CD4-positive, alpha-beta T cell treated with Interleukin-1 beta for 1 hour (primary cell): ENCODE measurements around the gene TNP2.
A peak's percentile ranks its signal among the peaks of the same experiment; 100 is the strongest.

Experiments
- DNase-seq, 2 donors: peaks; one replicate each; pipeline ENCODE4 v3.0.0-alpha.2; 2020 to 2022

TNP2 gene

DNA sequence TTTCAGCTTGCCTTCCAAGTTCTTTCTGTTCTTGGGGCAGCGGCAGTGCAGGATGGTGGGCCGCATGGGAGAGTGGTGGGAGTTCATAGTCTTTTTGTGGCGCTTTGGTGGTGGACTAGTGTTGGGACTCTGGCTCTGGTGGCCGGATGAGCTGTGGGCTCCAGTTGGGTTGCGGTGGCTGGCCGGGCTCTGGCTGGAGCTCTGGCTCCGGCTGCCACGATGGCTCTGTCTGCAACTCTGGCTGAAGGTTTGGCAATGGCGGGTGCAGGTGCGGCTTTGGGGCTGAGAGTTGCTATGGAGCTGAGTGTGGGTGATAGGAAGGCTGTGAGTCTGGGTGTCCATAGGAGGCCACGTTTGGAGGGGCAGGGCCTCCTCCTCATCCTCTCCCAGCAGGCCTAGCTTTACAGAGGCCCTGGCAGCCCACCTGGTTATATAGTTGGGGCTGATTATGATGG, at the start of gene TNP2:
TSS of gene TNP2 (minus strand) at position 405 of the 455 bp plus-strand sequence. CDS start at position 342, 63 bp downstream.
- no peak for DNase-seq

DNA sequence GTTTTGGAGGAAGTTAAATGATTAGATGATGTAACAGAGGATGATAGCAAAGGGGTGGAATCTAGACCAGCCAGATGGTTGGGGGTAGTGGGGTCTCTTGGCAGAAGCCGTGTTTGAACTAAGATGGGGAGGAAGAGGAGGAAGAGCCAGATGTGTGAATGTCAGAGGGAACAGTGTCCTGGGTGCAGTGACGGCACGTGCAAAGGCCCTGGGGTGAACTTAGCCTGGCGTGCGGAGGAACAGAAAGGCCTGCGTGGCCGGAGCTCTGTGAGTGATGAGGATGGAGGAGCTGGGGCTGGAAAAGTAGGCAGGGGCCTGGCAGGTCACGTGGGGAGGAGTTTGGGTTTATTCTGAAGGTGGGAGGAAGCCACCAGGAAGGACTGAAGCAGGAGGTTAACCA, 49.7 kb upstream of the TNP2 start:
- no peak for DNase-seq

DNA sequence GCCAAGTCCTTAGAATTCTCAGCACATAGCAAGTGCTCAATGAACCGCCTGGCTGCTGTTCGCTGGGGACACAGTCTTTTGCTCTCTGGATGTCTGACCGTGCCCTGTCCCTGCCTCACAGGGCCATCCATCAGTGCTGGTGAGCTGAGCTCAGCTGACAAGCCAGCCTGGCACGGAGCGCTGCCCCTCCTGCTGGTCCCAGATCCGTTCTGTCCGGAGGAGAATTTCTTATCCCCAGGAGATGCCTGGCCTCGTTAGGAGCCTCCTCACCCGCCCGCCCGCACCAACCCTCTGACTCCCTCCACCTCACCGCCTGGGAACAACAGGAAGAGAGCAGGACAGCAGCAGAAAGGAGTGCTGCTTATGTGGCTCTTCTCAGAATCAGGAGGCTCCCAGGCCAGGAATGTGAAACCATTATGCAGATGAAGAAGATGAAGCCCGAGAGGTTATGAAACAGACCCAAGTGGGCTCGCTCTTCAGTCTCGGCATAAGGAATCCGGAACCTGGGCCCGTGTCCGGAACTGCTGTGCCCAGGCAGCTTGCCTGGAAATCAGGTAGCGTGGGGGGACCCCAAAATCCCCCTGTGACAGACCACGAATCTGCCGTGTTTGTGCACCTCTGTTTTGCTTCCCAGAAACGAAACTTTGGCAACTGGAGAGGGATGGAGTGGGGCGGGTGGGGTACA, 47.3 kb upstream of the TNP2 start:
- no peak for DNase-seq

DNA sequence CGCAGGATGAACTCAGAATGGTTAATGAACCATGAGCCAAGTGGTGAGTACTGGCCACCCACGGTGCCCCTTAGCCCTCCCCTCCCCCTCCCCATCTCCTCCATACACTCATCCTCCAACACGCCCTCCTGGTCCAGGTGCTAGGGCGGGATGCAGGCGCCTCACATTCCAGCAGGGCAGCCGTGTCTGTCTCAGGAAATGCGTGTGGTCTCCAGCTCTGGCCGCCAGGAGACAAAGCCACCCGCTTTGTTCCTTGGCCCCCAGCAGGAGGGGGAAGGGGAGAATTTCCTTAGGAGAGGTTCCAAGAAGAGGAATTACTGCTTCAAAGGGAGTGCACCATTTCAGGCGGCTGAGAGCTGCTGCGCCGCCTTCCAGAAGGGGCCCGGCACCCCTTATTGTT, 46.4 kb upstream of the TNP2 start:
- DNase-seq: no peak

DNA sequence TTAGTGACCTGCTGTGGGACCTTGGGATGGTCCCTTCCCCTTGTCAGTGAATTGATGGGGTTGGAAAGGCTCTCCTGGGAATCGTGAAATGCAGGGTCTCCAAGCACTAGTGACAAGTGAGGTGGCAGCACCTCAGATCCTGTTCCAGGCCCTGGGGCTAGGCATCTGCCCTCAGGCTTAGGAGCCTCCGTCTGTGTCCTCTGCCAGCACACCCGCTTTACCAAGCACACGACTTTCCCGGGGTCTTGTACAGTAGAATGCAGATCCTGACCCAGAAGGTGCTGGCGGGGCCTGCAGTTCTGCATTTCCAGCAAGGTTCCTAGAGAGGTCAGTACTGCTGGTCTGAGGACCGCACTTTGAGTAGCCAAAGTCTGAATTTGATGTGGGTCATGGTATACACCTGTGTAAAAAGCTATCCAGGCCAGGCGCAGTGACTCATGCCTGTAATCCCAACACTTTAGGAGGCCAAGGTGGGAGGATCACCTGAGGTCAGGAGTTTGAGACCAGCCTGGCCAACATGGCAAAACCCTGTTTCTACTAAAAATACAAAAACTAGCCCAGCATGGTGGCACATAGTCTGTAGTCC, 45.3 kb upstream of the TNP2 start:
- DNase-seq: no peak

DNA sequence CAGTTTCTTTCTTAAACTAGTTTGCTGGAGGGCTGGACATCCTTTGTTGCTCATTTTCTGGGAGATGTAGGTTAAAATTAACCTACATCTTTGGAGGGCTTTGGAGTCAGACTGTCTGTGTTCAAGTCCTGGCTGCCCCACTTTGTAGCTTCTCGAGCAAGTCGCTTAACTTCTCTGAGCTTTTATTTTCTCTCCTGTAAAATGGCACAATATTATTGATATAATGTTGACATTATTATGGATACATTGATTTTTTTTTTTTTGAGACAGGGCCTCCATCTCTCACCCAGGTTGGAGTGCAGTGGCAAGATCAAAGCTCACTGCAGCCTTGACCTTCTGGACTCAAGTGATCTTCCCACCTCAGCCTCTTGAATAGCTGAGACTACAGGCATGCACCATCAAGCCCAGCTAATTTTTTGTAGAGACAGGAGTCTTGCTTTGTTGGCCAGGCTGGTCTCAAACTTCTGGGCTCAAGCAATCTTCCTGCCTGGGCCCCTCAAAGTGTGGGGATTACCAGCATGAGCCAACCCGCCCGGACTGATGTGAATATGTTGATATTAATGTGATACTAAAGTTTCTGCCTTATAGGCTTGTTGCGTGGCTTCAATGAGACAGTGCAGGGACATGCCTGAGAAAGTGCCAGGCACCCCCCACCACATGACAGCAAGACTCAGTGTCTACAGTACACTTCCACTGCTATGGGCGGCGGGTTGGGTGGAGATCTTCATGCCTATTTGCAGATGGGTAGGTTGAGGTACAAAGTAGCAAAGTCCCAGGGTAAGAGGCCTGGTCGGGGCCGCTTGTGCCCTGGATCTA, 44.6 kb upstream of the TNP2 start:
- DNase-seq: no peak

DNA sequence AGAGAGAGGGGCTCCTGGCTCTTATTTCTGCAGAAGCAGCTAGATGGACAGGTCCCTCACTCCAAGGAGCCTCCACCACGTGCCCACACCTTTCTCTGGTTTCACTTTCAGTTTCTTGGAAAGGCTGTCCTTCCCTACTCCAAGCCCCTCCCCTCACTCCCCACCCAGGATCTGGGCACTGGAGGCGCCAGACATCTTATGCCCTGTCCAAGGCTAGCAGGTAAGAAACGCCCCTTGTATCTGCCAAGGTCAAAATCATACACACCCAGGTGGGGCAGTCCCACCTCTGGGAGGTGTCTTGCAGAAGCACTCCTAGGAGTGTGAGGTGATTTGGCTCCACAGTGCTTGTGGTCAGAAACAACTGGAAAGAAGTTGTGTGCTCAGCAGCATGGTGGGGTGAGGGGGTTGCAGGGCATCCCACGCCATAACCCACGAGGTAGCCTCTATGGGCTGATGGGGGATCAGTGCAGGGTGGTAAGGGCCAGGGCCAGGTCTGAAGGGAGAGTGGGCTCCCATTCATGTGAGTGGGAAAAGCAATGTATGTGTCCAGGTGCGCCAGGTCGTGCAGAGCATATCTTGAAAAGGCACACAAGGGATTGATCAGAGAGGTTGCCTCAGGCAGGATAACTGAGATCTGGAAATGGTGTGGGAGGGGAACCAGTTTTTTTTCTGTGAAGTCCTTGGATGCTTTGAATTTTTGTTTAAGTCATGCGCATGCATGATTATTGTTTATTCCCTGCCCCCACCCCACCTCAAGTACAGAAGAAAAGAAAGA, 43.8 kb upstream of the TNP2 start:
- DNase-seq: peak in 1 of 2 donors; percentile 43

DNA sequence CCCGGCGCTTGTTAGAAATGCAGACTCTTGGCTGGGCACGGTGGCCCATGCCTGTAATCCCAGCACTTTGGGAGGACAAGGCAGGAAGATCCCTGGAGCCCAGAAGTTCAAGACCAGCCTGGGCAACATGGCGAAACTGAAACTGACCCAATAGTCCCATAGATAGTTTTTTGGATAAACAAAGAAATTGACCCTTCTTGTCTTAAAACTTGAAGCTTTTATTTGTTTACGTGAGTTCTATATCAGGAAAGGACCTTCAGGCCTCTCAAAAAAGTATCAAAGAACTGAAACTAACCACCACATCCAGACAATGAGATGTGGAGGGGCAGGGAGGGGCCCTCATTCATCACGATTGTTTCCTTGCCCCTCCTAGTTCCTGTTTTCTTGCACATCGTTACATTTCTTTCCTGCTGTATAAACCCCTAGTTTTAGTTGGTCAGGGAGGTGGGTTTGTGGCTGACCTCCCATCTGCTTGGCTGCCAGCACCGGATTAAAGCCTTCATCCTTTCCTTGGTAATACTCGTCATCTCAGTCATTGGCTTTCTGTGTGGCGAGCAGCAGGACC, 42.0 kb upstream of the TNP2 start:
- peak; percentile 46 to 69 for DNase-seq

DNA sequence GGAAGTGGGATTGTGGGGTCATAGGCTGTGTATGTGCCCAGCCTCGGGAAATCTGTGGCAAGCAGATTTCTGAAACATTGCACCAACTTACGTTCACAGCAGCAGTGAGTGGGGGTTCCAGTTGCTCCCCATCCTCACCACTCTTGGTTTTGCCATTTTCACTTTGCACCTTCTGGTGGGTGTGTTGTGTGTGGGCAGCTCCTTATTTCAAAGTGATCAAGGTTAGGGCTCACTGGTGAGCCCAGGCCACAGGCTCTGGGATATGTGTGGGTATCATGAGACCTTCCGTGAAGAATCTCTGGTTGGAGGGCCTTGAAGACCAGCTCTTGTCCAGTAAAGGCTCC, 41.5 kb upstream of the TNP2 start:
- DNase-seq: no peak

DNA sequence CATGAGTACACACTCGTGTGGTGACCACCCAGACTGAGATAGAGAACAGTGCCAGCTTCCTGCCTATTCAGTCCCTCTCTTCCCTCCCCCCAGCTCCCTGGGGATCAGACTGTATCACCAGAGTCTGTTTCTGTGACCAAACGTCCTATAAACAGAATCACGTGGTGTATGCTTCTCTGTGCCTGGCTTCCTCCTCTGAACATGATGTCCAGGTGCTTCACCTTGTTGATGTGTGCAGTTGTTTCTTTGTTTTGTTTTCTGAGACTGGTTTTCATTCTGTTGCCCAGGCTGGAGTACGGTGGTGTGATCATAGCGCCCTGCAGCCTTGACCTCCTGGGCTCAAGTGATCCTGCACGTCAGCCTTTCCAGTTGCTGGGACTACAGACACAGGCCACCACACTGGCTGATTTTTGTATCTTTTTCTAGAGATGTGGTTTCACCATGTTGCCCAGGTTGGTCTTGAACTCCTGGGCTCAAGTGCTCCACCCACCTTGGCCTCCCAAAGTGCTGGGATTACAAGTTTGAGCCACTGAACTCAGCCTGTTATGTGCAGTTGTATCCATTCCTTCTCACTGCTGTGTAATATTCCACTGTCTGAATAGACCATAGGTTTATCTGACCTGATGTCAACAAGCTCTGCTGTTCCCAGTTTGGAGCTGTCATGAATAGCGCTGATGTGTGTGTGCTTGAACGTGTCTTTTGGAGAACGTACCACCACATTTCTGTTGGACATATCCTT, 40.9 kb upstream of the TNP2 start:
- DNase-seq: peak in 1 of 2 donors; percentile 62

DNA sequence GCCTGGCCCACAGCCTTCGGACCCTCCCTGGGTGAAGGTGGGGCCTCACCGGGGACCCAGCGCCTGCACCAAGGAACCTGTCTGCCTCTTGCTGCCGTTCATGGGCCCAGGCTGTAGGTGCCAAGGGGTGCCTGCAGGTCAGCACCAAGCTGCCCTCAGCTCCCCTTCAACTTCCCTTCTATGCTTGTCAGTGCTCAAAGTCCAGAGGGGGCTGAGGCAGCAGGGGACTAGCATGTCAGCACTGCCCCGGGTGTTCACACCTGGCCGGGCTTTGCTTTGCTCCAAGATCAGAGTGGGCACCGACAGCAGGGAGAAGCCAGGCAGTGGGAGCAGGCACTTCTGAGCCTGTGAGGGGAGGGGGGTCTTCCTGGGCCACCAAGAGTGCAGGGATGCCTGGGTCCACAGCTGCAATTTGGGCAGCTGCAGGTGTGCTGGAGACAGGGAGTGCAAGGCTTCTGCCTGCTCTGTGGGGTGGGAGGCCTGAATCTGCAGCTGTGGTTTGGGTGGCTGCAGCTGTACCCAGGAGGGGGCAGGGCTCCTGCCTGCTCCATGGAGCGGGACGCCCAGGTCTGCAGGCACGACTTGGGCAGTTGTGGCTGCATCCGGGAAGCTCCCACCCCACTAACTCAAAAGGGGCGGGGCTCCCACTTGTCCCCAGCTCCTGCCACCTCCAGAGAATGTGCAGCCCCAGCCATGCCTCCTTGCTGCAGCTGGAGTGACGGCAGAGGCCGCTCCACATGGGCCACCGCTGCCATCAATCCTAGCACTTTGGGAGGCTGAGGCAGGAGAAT, 39.6 kb upstream of the TNP2 start:
- DNase-seq: peak in 1 of 2 donors; percentile 57

DNA sequence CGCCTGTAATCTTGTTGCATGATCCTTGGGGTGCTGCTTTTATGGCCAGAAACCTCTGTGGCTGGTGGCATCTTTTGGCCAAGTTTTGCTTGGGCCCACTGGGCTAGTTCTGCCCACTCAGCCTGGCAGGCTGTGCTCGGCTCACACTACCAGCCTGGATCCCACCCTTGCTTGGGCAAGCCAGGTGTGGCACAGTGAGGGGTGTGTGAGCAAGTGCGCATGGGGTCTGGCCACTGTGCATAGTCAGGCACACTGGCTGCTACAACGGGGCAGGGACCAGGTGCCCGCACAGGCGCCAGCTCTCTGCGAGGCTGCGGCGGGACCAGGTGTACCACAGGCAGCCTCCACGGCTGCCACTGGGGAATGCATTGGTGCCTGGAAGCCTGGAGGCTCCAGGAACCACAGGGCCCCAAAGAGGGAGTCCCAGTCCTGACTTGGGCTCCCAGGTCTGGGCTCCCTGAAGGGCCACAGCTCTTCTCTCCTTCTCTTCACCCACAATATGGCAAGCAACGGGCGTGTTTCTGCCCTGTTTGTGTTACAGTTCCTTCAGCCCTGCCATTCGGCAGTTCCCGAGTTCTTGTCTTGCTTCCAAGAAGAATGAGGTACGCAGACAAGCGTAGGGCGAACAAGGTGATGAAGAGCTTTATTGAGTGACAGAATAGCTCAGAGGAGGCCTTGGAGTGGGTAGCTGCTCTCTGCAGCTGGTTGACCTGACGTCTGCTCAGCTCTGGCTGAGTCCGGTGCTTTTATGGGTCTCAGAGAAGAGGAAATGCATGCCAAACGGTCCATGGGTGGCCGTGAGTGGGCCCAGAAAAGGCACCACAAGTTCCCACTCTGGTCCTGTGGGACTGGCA, 38.7 kb upstream of the TNP2 start:
- no peak for DNase-seq

DNA sequence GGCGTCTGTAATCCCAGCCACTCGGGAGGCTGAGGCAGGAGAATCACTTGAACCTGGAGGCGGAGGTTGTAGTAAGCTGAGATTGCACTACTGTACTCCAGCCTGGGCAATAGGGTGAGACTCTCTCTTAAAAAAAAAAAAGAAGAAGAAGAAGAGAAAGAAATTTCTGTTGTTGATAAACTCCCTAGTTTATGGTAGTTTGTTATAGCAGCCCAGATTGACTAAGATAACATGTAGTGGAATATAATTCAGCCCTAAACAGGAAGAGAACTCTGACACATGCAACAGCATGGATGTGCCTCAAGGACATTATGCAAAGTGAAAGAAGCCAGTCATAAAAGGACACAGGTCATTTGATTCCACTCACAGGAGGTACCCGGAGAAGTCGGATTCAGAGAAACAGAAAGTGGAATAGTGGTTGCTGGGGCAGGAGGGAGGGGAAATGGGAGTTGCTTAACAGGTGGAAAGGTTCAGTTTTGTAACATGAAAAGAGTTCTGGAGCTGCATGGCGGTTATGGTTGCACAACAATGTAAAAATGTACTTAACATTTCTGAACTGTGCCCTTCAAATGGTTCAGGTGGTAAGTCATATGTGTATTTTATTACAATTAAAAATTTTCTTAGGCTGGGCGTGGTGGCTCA, 38.0 kb upstream of the TNP2 start:
- no peak for DNase-seq

DNA sequence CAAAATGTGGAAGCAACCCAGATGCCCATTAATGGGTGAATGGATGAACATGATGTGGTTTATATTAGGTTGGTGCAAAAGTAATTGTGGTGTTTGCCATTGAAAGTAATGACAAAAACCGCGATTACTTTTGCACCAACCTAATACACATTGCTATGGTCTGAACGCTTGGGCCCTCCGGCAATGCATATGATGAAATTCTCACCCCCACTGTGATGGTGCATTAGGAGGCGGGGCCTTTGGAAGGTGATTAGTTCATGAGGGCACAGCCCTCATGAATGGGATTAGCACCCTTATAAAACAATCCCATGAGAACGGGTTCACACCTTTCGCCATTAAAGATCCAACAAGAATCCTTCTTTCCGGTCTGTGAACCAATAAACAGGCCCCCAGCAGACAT, 37.3 kb upstream of the TNP2 start:
- no peak for DNase-seq

DNA sequence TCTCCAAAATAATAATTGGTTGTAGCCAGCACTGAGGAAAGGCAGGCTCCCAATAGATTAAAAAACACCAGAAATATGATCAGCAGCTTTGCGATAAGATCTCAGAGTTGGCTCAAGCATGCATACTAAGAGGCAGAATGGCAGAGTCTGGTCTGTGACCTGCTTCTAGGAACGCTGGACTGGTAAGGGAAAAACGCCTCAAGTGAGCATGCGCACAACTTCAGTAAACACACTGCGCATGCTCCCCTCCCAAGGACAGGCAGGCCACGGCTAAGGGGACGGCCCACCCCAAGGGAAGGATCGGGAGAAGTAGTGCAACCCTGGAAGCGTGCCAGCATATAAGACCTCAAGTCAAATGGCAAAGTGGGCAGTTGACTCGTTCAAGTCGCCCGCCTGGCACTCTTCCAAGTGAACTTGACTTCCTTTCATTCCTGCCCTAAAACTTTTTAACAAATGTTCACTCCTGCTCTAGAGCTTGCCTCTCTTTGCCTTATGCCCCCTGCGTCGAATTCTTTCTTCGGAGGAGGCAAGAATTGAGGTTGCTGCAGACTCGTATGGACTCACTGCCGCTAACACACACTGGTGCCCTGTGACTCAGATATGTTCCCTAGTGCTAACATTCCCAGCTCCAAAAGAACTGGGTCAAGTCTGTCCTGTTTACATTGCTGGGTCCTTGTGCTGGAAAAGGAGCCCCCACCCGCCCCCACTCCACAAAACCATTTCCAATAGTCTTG, 34.4 kb upstream of the TNP2 start:
- DNase-seq: no peak

DNA sequence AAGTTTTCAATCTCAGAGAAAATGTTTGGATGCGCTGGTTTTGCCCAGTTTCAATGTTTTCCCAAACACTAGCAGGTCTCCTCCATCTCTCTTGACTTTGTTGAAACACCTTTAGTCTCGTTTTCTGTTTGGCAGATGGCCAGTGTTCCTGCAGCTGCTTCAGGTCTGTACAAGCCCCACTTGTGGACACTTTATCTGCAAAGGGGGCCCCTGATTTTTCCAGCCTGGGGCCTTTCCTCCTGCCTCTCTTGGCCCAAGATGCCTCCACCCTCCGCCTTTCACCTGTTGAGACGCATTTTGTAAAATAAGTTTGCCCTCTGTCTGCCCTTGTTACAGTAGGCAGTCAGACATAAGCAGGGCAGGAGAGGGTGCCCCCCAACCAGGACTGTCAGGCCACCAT, 33.9 kb upstream of the TNP2 start:
- no peak for DNase-seq

DNA sequence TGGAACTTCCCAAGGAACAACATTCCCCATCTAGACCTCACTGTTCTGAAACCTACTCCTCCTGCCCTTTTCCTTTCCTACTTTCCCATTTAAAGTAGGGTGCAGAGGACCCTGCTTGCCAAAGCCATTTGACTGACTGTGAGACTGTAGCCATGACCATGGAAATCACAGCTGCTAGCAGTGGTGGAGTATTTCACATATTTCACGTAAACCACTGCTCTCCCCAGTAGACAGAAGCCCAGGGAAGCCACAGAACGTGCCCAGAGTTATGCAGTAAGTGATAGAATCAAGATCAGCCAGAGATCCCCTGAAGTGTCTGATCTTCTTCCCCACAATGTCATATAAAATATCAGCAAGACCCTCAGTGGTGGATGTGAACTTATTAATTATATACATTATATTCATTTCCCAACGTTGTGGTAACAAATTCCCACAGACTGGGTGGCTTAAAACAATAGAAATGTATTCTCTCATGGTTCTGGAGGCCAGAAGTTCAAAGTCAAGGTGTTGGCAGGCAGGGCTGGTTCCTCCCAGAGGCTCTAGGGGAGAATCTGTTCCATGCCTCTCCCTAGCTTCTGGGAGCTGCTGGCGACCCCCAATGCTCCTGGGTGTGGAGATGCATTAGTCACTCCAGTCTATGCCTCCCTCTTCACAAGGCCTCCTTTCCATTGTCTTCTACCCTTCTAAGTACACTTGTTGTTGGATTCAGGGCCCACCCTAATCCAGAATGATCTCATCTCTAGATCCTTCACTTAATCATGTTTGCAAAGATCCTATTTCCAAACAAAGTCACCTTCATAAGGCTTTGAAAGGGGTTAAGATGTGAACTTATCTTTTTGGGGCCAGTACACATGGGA, 32.7 kb upstream of the TNP2 start:
- DNase-seq: no peak

DNA sequence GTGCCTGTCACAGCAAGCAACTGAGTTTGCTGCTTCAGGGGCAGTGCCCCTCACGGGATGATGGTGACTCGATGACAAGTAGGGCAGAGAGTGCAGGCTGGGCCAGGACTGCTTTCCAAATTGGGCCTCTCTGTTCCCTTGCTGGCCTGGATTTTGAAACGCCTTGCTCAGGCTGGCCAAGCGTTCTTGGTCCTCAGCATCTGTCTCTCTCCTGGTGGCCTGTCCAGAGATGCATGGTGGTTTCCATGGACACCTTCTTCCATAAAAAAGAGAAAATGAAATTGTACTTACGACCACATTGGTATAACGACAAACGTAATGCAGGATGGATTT, 31.4 kb upstream of the TNP2 start:
- no peak for DNase-seq
